Dermis lymphatic vessel endothelial cell (primary cell): Measurements from ENCODE around the gene SPEM3. TPM values are rescaled to one million over a fixed set of nuclear protein-coding genes. Genes with fewer than 3 reads are reported as not detected.

Source experiments
- total RNA-seq: library from RNA; depleted of rRNA; stranded (reverse); fragments of >200 nt; gene quantifications from 2 replicates; pipeline ENCODE4 v1.2.1, GENCODE V29; 2014

Gene SPEM3
- not detected in 2 replicates for total RNA-seq

DNA sequence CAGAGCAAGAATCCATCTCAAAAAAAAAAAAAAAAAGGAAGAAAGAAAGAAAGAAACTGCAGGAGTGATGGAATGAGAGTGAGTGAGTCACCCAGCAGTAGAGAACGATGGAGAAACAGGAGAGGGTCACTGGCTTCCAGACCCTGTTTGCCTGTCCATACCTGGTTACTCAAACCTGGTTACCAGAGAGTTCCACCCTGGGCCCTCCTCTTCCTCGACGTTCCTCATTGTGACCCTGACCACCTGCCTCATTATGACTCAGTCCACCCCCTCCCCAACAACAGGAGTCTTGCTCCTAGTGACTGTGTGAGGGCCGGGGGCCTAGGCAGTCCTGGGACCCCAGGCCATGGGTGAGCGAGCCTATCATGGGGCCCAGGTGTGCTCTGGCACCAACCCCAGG is at the start of gene SPEM3:
Gene SPEM3 (plus strand): TSS at position 301 of the 400 bp plus-strand sequence. CDS start 46 bp downstream, at position 347.

DNA sequence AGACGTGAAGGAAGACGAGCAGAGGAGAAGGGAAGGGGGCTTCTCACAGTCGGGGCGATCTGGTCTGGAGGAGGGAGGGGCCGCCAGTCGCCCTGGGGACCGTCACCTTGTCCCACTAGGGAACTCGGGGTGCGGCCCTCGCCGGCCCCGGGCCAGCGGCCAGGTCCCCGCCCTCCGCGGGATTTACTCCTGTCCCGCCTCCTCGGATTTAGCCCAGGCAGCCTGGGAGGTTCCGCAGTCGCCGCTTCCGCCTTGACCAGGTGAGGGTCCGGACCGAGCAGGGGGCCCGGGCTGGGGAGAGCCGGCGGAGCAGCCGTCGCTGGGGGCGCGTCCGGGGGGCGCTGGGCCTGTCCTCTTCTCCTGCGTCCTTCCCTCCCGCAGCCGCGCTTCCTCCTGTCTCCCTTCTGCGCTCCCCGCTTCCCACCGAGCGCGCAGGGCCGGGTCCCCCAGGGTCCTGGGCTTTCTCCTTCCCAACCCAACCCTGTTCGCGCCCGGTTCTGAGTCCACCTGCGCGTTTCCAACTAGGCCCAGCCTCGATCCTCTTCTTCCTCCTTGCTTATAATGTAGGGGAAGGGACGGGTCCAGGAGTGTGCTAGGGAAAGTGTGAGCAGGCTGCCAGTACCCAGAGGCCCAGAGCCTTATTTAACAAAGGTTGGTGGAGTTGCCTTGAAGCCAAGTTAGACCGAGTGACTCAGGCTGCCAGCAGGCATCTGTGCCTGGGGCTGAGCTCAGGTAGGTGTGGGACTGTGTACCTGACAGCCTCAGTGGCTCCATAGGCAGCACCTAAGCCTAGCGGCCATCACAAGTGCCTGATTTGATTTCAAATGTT is 47.6 kb upstream of the SPEM3 start, which contains the start of gene TNK1:
Gene TNK1 (plus strand): TSS at position 235 of the 829 bp plus-strand sequence. CDS start 1,838 bp downstream, outside the sequence.

DNA sequence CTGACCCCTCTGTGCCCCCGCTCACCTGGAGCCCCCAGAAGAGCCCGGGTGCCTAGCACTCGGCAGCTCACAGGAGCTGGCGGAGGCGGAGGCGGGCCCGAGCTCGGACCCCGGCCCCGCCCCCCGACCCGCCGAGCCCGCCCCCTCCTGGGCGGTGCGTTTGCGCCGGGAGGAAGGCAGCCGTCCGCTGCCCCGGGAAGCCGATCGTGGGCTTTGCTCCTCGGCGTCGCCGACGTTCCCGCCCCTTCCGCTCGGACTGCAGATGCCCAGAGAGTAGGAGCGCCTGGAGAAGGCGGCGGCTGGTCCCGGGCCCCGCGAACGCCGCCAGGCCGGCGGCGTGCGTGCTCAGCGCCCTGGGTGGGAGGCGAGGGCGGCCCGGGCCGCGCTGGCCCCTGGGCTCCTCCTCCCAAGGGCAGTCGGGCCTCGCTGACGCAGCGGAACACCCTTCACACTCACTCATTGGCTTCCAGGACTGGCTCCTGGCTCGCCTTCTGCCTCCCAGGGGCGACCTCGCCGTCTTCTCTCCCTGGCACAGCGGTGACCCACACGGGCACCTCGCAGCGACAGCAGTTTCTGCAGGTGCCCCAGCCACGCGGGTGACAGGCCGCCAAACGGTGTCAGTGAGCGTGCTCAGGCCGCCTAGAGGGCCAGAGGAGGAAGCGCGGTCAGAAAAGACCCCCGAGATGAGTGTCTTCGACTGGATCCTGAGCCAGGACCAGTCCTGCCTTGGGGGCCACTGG is 34.0 kb upstream of the SPEM3 start, which contains the start of gene PLSCR3:
Gene PLSCR3 (minus strand): TSS at position 74 of the 740 bp plus-strand sequence. CDS start 415 bp downstream, outside the sequence.

DNA sequence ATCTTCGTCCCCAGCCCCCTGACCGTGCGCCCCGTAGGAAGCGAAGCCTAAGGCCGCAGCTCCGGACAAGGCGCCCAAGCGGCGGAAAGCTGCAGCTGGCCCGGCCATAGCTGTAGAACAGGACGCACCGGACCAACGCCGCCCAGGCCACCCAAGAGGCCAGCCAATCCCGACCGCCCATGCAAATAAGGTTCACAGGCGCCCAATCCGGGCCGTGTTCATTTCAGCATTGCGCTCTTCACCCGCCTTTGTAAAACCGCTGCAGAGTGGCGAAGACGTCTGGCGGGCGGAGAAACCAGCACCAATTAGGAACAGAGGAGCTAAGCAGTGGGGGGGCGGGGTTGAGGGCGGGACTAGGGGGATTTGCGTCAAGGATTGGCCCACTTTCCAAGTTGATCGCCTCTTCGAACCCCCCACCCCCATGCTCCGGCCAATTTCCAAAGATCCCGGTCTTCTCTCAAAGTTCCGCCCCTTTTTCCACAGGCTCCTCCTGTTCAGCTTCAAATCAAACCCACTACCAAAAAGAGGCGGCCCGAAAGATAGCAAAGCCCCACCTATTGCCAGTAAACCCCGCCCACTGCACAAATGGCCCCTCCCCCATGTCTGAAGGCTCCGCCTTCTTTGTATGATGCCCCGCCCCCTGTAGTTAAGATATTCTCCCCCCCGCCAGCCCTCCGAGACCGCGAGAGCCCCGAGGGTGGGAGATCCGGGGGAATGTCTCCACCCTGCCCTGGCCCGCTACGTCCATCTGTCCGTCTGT is 24.5 kb upstream of the SPEM3 start, which contains the start of gene TMEM256:
Gene TMEM256 (minus strand): TSS at position 121 of the 760 bp plus-strand sequence. CDS start 13 bp downstream, at position 108.

DNA sequence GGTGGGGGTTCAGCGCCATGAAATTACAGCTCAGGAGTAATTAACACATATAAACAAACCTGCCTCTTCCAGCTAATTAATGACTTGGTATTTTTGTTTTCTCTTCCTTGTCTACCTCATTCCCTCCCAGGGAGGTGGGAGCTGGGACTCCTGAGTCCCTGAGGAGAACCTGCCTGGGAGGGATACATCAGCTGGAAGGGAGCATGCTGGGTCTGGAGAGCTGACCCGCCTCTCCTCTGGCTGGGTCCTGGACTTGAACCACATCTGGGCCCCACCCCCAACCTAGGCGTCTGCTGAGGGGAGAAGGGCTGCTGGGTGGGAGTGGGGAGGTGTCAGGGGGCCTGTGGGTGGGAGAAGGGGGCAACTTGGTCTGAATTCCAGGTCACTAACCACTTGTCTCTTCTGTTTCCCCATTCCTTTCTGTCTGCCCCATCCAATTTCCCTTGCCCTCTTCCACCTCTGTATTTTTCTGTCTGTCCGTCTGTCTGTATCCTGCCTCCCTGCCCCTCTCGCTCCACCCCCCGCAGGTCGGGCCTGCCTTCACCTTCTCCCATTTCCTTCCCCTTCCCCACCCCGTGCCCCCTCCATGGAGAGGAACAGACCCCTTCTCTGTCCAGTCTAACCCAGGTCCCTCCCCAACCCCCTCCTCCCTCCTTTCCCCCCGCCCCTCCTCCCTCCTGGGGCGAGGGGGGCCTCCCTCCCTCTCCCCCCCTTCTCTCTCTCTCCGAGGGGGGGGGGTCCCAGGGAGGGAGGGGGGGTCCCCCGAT is 21.0 kb upstream of the SPEM3 start, which contains the start of gene NLGN2:
Gene NLGN2 (plus strand): TSS at position 361 of the 767 bp plus-strand sequence. CDS start 411 bp downstream, outside the sequence.

DNA sequence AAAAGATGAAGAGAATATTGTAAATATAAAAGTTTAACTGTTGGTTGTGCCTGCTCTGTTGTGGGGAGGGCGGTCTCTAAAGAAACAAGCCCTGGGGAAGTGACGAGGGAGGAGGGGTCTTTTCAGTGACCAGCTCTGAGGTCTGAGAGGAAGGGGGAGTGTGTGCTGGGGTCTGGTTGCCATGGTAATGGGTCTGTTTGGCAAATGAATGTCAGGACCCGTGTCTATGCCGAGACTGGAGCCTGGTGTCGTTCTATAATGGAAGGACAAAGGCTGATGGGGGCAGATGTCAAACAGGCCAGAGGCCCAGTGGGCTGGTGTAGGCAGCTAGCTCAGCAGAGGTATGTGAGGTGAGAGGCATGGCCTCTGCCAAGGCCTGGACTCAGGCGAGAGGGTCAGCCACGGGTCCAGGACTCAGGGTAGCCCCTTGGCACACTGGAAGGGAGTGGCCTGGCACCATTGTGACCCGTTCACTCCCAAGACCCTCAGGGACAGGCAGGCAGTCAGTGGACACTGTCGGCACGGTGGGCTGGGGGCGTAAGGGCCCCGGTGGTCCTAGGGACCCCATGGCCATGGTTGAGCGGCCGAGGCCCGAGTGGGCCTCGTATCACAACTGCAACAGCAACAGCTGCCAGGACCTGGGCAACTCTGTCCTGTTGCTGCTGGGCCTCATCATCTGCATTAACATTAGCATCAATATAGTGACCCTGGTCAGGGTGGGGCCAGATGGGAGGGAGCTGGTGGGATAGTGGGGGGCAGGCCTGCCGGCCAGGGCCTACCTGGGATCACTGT is 8.6 kb upstream of the SPEM3 start, which contains the start of gene SPEM1:
Gene SPEM1 (plus strand): TSS at position 506 of the 792 bp plus-strand sequence. CDS start 61 bp downstream, at position 567.

DNA sequence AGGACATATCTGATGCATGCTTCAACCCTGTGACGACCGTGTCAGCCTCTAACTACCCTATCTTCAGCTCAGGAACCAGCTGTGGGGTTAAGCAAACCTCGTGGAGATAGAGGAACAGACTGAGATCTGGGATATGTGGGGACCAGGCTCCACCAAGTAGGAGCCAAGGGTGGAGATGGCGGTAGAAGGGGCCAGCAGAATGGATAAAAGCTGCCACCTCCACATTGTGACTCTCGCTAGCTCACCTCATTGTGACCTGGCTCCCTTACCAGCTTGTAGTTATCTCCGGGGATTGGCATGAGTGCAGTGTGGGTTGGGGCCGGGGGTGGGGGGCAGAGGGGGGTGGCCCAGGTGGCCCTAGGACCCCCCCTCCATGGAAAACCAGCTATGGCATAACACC is 3.3 kb upstream of the SPEM3 start, which contains the start of gene SPEM2:
Gene SPEM2 (plus strand): TSS at position 301 of the 400 bp plus-strand sequence. CDS start 73 bp downstream, at position 374.

DNA sequence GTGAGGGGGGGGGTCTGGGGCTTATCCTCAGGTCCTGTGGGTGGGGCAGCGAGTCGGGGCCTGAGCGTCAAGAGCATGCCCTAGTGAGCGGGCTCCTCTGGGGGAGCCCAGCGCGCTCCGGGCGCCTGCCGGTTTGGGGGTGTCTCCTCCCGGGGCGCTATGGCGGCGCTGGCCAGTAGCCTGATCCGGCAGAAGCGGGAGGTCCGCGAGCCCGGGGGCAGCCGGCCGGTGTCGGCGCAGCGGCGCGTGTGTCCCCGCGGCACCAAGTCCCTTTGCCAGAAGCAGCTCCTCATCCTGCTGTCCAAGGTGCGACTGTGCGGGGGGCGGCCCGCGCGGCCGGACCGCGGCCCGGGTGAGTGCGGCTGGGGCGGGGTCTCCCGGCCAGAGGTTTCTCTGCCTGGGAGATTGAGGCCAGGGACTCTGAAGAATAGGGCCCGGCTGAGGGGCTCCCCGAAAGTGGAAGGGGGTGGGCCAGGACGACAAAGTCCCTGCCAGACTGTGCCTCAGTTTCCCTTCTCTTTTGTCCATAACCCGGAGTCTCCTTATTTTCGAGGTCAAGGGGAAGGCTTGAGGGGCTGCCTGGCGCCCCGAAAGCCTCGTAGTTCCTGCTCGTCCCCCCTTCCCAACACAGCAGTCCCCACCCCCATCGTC is 10.9 kb downstream of the SPEM3 start, which contains the start of gene FGF11:
Gene FGF11 (plus strand): TSS at position 51 of the 651 bp plus-strand sequence. CDS start 109 bp downstream, at position 160.

DNA sequence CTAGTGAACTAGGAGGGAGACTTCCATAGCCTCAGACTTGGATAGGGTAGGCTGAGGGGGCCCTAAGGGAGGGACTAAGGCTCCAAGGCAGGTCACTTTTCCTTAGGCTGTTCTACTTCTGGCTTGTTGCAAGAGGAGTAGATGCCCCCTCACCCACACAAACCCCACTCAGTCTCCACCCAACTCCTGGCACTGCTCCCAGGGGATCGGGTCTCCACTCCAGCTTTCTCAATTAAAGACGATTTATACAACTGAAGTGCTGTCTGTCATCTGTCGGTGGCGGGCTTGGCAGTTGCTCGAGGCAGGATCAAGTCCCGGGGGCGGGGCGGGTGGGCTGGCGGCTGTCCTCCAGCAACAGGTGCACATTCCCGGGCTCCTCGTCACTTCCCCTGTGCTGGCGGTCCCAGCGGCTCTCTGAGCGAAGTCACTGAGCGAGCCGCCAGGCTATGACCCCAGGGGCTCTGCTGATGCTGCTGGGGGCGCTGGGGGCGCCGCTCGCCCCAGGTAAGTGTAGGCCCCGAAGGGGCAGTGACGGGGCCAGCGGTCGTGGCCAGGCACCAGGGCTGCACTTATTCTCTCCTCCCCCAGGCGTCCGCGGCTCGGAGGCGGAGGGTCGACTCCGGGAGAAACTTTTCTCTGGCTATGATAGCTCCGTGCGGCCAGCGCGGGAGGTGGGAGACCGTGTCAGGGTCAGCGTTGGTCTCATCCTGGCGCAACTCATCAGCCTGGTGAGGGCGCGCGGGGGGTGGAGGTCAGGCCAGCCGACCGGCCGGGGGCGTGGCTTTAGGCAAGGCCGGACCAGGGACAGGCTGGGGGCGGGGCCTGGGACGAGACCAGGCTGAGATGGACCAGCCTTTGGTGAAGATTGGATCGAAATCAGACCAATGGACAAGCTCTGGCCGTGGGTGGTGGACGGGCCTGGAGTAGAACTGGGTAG is 16.3 kb downstream of the SPEM3 start, which contains the start of gene CHRNB1:
Gene CHRNB1 (plus strand): TSS at position 380 of the 937 bp plus-strand sequence. CDS start 67 bp downstream, at position 447.

DNA sequence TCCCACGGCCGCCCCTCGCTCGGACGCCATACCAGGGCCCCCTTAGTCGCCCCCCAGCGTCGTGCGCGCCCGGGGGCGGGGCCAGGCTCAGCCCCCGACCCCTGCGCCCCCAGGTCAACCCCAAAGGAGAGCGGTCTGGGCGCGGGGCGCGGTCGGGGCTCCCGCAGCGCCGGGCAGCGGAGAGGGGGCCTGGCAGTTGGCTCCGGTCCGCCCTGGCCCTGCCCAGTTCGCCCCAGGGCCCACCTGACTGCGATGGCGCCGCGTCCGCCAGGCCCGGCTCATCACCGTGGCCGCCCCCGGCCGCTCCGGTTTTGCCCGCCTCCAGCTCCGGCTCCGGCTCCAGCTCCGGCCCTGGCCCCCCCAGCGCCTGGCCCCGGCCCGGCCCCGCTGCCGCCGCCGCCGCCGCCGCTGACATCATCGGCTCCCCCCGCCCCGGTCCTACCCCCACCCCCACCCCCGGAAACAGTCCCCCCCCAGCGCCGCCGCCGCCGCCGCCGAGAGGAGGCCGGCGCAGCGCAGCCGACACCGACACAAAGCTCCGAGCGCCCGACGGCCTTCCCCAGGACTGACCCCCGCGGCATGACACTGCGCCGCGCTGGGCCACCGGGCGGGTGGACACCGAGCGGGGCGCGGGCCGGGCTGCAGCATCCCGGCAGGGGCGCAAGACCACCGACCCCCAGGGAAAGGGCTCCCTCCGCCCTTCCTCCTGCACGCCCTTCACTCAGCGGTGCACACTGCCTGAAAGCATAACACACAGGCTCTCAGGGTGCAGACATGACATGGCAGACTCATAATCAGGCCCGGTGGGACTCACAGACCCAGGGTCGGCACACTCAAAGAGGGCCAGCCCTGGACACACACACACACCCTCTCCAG is 50.8 kb downstream of the SPEM3 start, which contains the start of gene ZBTB4:
Gene ZBTB4 (minus strand): TSS at position 419 of the 876 bp plus-strand sequence. CDS start 12,830 bp downstream, outside the sequence.

DNA sequence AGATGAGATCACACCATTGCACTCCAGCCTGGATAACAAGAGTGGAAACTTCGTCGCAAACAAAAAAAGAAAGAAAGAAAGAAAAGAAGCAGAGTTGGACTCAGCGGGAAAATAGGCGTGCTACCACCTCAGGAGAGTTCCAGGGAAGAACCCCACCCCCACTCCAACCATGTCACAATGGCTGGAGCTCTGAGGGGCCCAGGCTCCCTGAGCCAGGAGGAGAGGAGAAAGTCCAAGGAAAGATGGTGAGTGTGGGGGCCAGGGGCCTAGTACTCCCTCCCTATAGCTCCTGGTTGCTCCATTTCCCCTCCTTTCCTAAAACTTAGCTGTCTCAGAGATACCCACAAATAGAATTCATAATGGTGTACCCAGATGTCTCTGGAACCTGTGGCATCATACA is 52.6 kb downstream of the SPEM3 start, which contains the start of gene SLC35G6:
Gene SLC35G6 (plus strand): TSS at position 172 of the 400 bp plus-strand sequence. CDS start 71 bp downstream, at position 243.

Other genes starting within 250 kb of the SPEM3 start
- 26.4 and 28.8 TPM in 2 replicates for gene ASGR1, start 249.5 kb upstream of the SPEM3 start, total RNA-seq
- 7.0 and 7.2 TPM in 2 replicates for gene DLG4, start 209.0 kb upstream of the SPEM3 start, total RNA-seq
- 194 and 227 TPM in 2 replicates for gene ACADVL, start 208.9 kb upstream of the SPEM3 start, total RNA-seq
- gene DVL2, start 194.3 kb upstream of the SPEM3 start, total RNA-seq: 28.4 and 28.5 TPM in 2 replicates
- 38.6 and 39.7 TPM in 2 replicates for gene PHF23, start 189.4 kb upstream of the SPEM3 start, total RNA-seq
- 131 and 147 TPM in 2 replicates for gene GABARAP, start 186.4 kb upstream of the SPEM3 start, total RNA-seq
- 23.2 and 25.1 TPM in 2 replicates for gene CTDNEP1, start 177.1 kb upstream of the SPEM3 start, total RNA-seq
- gene ELP5, start 176.6 kb upstream of the SPEM3 start, total RNA-seq: 31.9 and 36.9 TPM in 2 replicates
- gene CLDN7, start 166.4 kb upstream of the SPEM3 start, total RNA-seq: 0.76 and 1.5 TPM in 2 replicates
- gene SLC2A4, start 147.1 kb upstream of the SPEM3 start, total RNA-seq: 0.69 and 1.6 TPM in 2 replicates
- under 0.01 and 0.33 TPM in 2 replicates for gene YBX2, start 134.2 kb upstream of the SPEM3 start, total RNA-seq
- 422 and 483 TPM in 2 replicates for gene EIF5A, start 121.2 kb upstream of the SPEM3 start, total RNA-seq
- 25.7 and 28.0 TPM in 2 replicates for gene GPS2, start 113.5 kb upstream of the SPEM3 start, total RNA-seq
- gene NEURL4, start 99.5 kb upstream of the SPEM3 start, total RNA-seq: 9.8 and 13.7 TPM in 2 replicates
- 0.43 TPM in 1 of 2 replicates, not detected in the other for gene ACAP1, start 92.3 kb upstream of the SPEM3 start, total RNA-seq
- gene KCTD11, start 76.7 kb upstream of the SPEM3 start, total RNA-seq: 2.1 and 2.8 TPM in 2 replicates
- gene TMEM95, start 73.7 kb upstream of the SPEM3 start, total RNA-seq: not detected in 2 replicates
- gene TNK1, start 47.8 kb upstream of the SPEM3 start, total RNA-seq: 1.3 and 2.3 TPM in 2 replicates
- gene PLSCR3, start 34.3 kb upstream of the SPEM3 start, total RNA-seq: 15.1 and 15.6 TPM in 2 replicates
- gene TMEM256, start 24.8 kb upstream of the SPEM3 start, total RNA-seq: 144 and 158 TPM in 2 replicates
- gene NLGN2, start 21.0 kb upstream of the SPEM3 start, total RNA-seq: 1.2 and 1.3 TPM in 2 replicates
- not detected in 2 replicates for gene SPEM1, start 8.5 kb upstream of the SPEM3 start, total RNA-seq
- not detected in 2 replicates for gene SPEM2, start 3.2 kb upstream of the SPEM3 start, total RNA-seq
- gene TMEM102, start 6.6 kb downstream of the SPEM3 start, total RNA-seq: 7.6 and 9.8 TPM in 2 replicates
- gene FGF11, start 10.7 kb downstream of the SPEM3 start, total RNA-seq: 0.17 and 0.22 TPM in 2 replicates
- gene CHRNB1, start 16.2 kb downstream of the SPEM3 start, total RNA-seq: 9.9 and 12.0 TPM in 2 replicates
- 8.9 and 9.1 TPM in 2 replicates for gene ZBTB4, start 50.8 kb downstream of the SPEM3 start, total RNA-seq
- not detected in 2 replicates for gene SLC35G6, start 52.6 kb downstream of the SPEM3 start, total RNA-seq
- gene POLR2A, start 55.5 kb downstream of the SPEM3 start, total RNA-seq: 68.2 and 79.4 TPM in 2 replicates
- gene TNFSF12, start 120.2 kb downstream of the SPEM3 start, total RNA-seq: 6.3 and 9.1 TPM in 2 replicates
- 0.22 and 0.34 TPM in 2 replicates for gene TNFSF13, start 129.9 kb downstream of the SPEM3 start, total RNA-seq
- gene SENP3, start 133.1 kb downstream of the SPEM3 start, total RNA-seq: 58.6 and 71.4 TPM in 2 replicates
- gene CD68, start 150.8 kb downstream of the SPEM3 start, total RNA-seq: 0.52 and 0.87 TPM in 2 replicates
- 63.9 and 69.2 TPM in 2 replicates for gene MPDU1, start 155.0 kb downstream of the SPEM3 start, total RNA-seq
- gene SOX15, start 161.2 kb downstream of the SPEM3 start, total RNA-seq: under 0.01 and 0.11 TPM in 2 replicates
- gene FXR2, start 186.0 kb downstream of the SPEM3 start, total RNA-seq: 30.0 and 33.2 TPM in 2 replicates
- gene SAT2, start 199.0 kb downstream of the SPEM3 start, total RNA-seq: 37.1 and 38.2 TPM in 2 replicates
- gene SHBG, start 201.3 kb downstream of the SPEM3 start, total RNA-seq: 0.11 and 0.26 TPM in 2 replicates
- not detected in 2 replicates for gene ATP1B2, start 222.1 kb downstream of the SPEM3 start, total RNA-seq